HEK293T (cell line): ENCODE measurements around the gene CSF3R.

Experiments
- BHLHE40 ChIP-seq: fragments of 450-650 bp; IDR thresholded peaks from 2 replicates; pipeline ENCODE4 v1.6.1; 2016; ENCODE audit warnings: mild to moderate bottlenecking, moderate library complexity, borderline replicate concordance
- FOXM1 ChIP-seq: fragments of 450-650 bp; IDR thresholded peaks from 2 replicates; pipeline ENCODE4 v1.6.1; 2017; ENCODE audit warnings: mild to moderate bottlenecking, borderline replicate concordance
- LEF1 ChIP-seq: fragments of 450-650 bp; IDR thresholded peaks from 2 replicates; pipeline ENCODE4 v1.6.1; 2017; ENCODE audit warnings: mild to moderate bottlenecking, borderline replicate concordance
- NFRKB ChIP-seq: fragments of 450-650 bp; IDR thresholded peaks from 2 replicates; pipeline ENCODE4 v1.6.1; 2016; ENCODE audit warnings: mild to moderate bottlenecking, moderate library complexity
- SP1 ChIP-seq: fragments of 450-650 bp; IDR thresholded peaks from 2 replicates; pipeline ENCODE4 v1.6.1; 2017
- SUZ12 ChIP-seq: fragments of 450-650 bp; IDR thresholded peaks from 2 replicates; pipeline ENCODE4 v1.6.1; 2016; ENCODE audit warnings: mild to moderate bottlenecking
- TF ChIP-seq, protein P1 (sequence below): fragments of 450-650 bp; IDR thresholded peaks from 2 replicates; pipeline ENCODE4 v1.6.1; 2016

DNA sequence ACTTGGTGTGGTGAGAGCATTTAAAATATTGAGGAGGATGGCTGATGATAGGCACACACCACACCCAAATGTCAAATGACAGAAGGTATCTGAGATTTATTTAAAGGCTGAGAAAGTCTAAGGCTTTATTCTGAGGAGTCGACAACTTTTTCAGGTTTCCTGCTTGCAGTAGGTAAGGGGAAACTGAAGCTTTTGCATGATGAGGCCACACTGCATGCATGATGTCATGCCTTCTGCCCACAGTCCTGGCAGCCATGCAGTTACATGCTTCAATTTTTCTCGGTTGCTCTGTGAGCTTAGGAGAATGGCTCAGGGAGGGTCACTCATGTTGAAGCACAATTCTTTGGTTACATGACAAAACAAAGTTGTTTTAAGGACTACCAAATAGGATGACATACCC is 39.4 kb downstream of the CSF3R start:
- no peak for TF ChIP-seq LEF1
- TF ChIP-seq SP1, result no peak
- no peak for TF ChIP-seq SUZ12
- no peak for TF ChIP-seq NFRKB
- no peak for TF ChIP-seq BHLHE40
- no peak for TF ChIP-seq FOXM1
- TF ChIP-seq, protein P1, sequence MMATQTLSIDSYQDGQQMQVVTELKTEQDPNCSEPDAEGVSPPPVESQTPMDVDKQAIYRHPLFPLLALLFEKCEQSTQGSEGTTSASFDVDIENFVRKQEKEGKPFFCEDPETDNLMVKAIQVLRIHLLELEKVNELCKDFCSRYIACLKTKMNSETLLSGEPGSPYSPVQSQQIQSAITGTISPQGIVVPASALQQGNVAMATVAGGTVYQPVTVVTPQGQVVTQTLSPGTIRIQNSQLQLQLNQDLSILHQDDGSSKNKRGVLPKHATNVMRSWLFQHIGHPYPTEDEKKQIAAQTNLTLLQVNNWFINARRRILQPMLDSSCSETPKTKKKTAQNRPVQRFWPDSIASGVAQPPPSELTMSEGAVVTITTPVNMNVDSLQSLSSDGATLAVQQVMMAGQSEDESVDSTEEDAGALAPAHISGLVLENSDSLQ, result no peak
